ENCODE data around the gene GNAS. TPM values are rescaled to one million over a fixed set of nuclear protein-coding genes. Genes with fewer than 3 reads are reported as not detected.
A peak's percentile ranks its signal among the peaks of the same experiment; 100 is the strongest.

GNAS gene
- total RNA-seq, 1 donor from 2014 or later, result 746 TPM

- ATAC-seq, result peak; percentile 26
- DNase-seq, result no peak
- intact Hi-C loops (cut with DNase I), result no loop called here
- no peak overlapping the region for H3K4me3 ChIP-seq
- H3K27ac ChIP-seq, result no peak overlapping the region
- H3K4me1 ChIP-seq, result no peaks in the 10 kb centered on the region
- no peak for TF ChIP-seq CTCF (IDR thresholded peaks at IDR 0.05)
- no peaks in the 10 kb centered on the region for H3K36me3 ChIP-seq
- H3K9me3 ChIP-seq, result no peaks in the 10 kb centered on the region
- H3K27me3 ChIP-seq, result no peaks in the 10 kb centered on the region
Observed at GRCh38 chr20:58918621-58919020, 66.1 kb downstream of the GNAS start.

- intact Hi-C loops (cut with DNase I), result no loop called here
Observed at GRCh38 chr20:58921564-58921963, 69.0 kb downstream of the GNAS start.

GRCh38 chr20:58922036-58922435 is 69.5 kb downstream of the GNAS start:
- Histone ChIP-seq H3K4me1 (no peaks in the 10 kb centered on the region), H3K27ac (no peak overlapping the region), H3K4me3 (no peak overlapping the region), H3K36me3 (no peaks in the 10 kb centered on the region), H3K9me3 (no peaks in the 10 kb centered on the region), H3K27me3 (no peaks in the 10 kb centered on the region)
- intact Hi-C loops (cut with DNase I), result no loop called here
- DNase-seq (no peak), ATAC-seq (no peak)
- TF ChIP-seq CTCF (IDR thresholded peaks at IDR 0.05), result no peak

More at GRCh38 chr20:58921564-58921963, 69.0 kb downstream of the GNAS start:
- Histone ChIP-seq H3K27me3 (no peaks in the 10 kb centered on the region), H3K4me1 (no peaks in the 10 kb centered on the region), H3K4me3 (no peak overlapping the region), H3K27ac (no peak overlapping the region), H3K9me3 (no peaks in the 10 kb centered on the region), H3K36me3 (no peaks in the 10 kb centered on the region)
- ATAC-seq (no peak), DNase-seq (no peak)
- TF ChIP-seq CTCF (IDR thresholded peaks at IDR 0.05), result no peak

- ATAC-seq (no peak), DNase-seq (no peak)
- Histone ChIP-seq H3K4me3 (no peak overlapping the region), H3K4me1 (no peaks in the 10 kb centered on the region), H3K36me3 (no peaks in the 10 kb centered on the region), H3K27ac (no peak overlapping the region), H3K9me3 (no peaks in the 10 kb centered on the region), H3K27me3 (no peaks in the 10 kb centered on the region)
- intact Hi-C loops (cut with DNase I), result no loop called here
- TF ChIP-seq CTCF (IDR thresholded peaks at IDR 0.05), result no peak
Observed at GRCh38 chr20:58923117-58923712, 70.7 kb downstream of the GNAS start.

GRCh38 chr20:58926802-58927489 is 74.4 kb downstream of the GNAS start:
- Histone ChIP-seq H3K9me3 (no peaks in the 10 kb centered on the region), H3K4me1 (no peaks in the 10 kb centered on the region), H3K27me3 (no peaks in the 10 kb centered on the region), H3K36me3 (no peaks in the 10 kb centered on the region), H3K4me3 (no peak overlapping the region), H3K27ac (no peak overlapping the region)
- DNase-seq (no peak), ATAC-seq (no peak)
- no peak for TF ChIP-seq CTCF (IDR thresholded peaks at IDR 0.05)
- intact Hi-C loops (cut with DNase I), result no loop called here
